Measurements from ENCODE around the gene PRELID3B. TPM values are rescaled to one million over a fixed set of nuclear protein-coding genes. Genes with fewer than 3 reads are reported as not detected.
"Not testable (repeated sequence)": the region's sequence is repeated elsewhere in the genome, so short reads cannot be mapped to it uniquely, and the experiment has no call there.

Gene PRELID3B
- total and polyA plus RNA-seq, 4 donors: 19.9 to 61.1 (median 41.2) TPM

GRCh38 chr20:59042796-59043631, 428 bp upstream of the PRELID3B start:
- Histone ChIP-seq H3K4me3 (peak overlapping the region; percentile 85), H3K36me3 (ENCODE audit: control insufficient read depth in 4 of 4, insufficient read depth in 4 of 4, low read length in 4 of 4) (peaks cover 0 to 3% (median under 1%) of the 10 kb centered on the region in 4 donors), H3K9ac (ENCODE audit: insufficient read depth in 1 of 2, low read length in 2 of 2) (peak overlapping the region in 1 of 2 donors; percentile 50), H3K27me3 (ENCODE audit: control insufficient read depth in 3 of 3, insufficient read depth in 3 of 3, low read length in 2 of 3) (peaks cover 0 to under 1% (median 0%) of the 10 kb centered on the region in 3 donors), H3K27ac (ENCODE audit: low read depth in 1 of 2, low read length in 1 of 2) (peak overlapping the region in 1 of 2 donors; percentile 88), H3K9me3 (ENCODE audit: control insufficient read depth in 4 of 4, insufficient read depth in 3 of 4, low read length in 3 of 4) (no peaks in the 10 kb centered on the region), H3K4me1 (ENCODE audit: control insufficient read depth in 5 of 5, insufficient read depth in 5 of 5, low read length in 5 of 5) (peaks cover 0 to 14% (median 11%) of the 10 kb centered on the region in 5 donors)
- 15 to 17% methylated on average over 55 to 66 of the region's 66 CpGs for WGBS, 2 donors
- TF ChIP-seq CTCF (IDR thresholded peaks at IDR 0.05; ENCODE audit: control extremely low read depth, extremely low read depth): no peak
- peak; percentile 93 to 95 (median 93) for DNase-seq
- ATAC-seq (ENCODE audit: insufficient read depth, low FRiP score): peak; percentile 98

- not testable (repeated sequence) for H3K4me3 ChIP-seq; H3K9me3 ChIP-seq (ENCODE audit: control insufficient read depth in 4 of 4, insufficient read depth in 3 of 4, low read length in 3 of 4); ATAC-seq (ENCODE audit: insufficient read depth, low FRiP score); H3K36me3 ChIP-seq (ENCODE audit: control insufficient read depth in 4 of 4, insufficient read depth in 4 of 4, low read length in 4 of 4); H3K27ac ChIP-seq (ENCODE audit: low read depth in 1 of 2, low read length in 1 of 2); H3K9ac ChIP-seq (ENCODE audit: insufficient read depth in 1 of 2, low read length in 2 of 2); DNase-seq; H3K27me3 ChIP-seq (ENCODE audit: control insufficient read depth in 3 of 3, insufficient read depth in 3 of 3, low read length in 2 of 3)
- H3K4me1 ChIP-seq (ENCODE audit: control insufficient read depth in 5 of 5, insufficient read depth in 5 of 5, low read length in 5 of 5): peaks cover 0 to 14% (median 11%) of the 10 kb centered on the region in 5 donors
- WGBS, 2 donors: 93 to 98% methylated on average over 16 of the region's 16 CpGs
These were observed 1.1 kb downstream of the PRELID3B start for GRCh38 chr20:59041487-59041886.

- DNase-seq (no peak), ATAC-seq (ENCODE audit: insufficient read depth, low FRiP score) (no peak)
- H3K27ac ChIP-seq (ENCODE audit: low read depth in 1 of 2, low read length in 1 of 2): no peak overlapping the region
- H3K36me3 ChIP-seq (ENCODE audit: control insufficient read depth in 4 of 4, insufficient read depth in 4 of 4, low read length in 4 of 4): peaks cover 10 to 15% (median 11%) of the 10 kb centered on the region in 4 donors
- peaks cover 0 to 14% (median 11%) of the 10 kb centered on the region in 5 donors for H3K4me1 ChIP-seq (ENCODE audit: control insufficient read depth in 5 of 5, insufficient read depth in 5 of 5, low read length in 5 of 5)
- no peak for TF ChIP-seq CTCF (IDR thresholded peaks at IDR 0.05; ENCODE audit: control extremely low read depth, extremely low read depth)
- H3K4me3 ChIP-seq: no peak overlapping the region
- H3K27me3 ChIP-seq (ENCODE audit: control insufficient read depth in 3 of 3, insufficient read depth in 3 of 3, low read length in 2 of 3): no peaks in the 10 kb centered on the region
- no peak overlapping the region for H3K9ac ChIP-seq (ENCODE audit: insufficient read depth in 1 of 2, low read length in 2 of 2)
- H3K9me3 ChIP-seq (ENCODE audit: control insufficient read depth in 4 of 4, insufficient read depth in 3 of 4, low read length in 3 of 4): no peaks in the 10 kb centered on the region
- 86 to 94% methylated on average over 5 of the region's 5 CpGs for WGBS, 2 donors
These were observed 1.9 kb downstream of the PRELID3B start for GRCh38 chr20:59040667-59041066.

- 72 to 85% methylated on average over 1 of the region's 1 CpG for WGBS, 2 donors
- Histone ChIP-seq H3K4me3 (no peak overlapping the region), H3K27me3 (ENCODE audit: control insufficient read depth in 3 of 3, insufficient read depth in 3 of 3, low read length in 2 of 3) (no peaks in the 10 kb centered on the region), H3K9ac (ENCODE audit: insufficient read depth in 1 of 2, low read length in 2 of 2) (no peak overlapping the region), H3K4me1 (ENCODE audit: control insufficient read depth in 5 of 5, insufficient read depth in 5 of 5, low read length in 5 of 5) (peaks cover 0 to 14% (median 11%) of the 10 kb centered on the region in 5 donors), H3K36me3 (ENCODE audit: control insufficient read depth in 4 of 4, insufficient read depth in 4 of 4, low read length in 4 of 4) (peaks cover 14 to 22% (median 15%) of the 10 kb centered on the region in 4 donors), H3K9me3 (ENCODE audit: control insufficient read depth in 4 of 4, insufficient read depth in 3 of 4, low read length in 3 of 4) (no peaks in the 10 kb centered on the region), H3K27ac (ENCODE audit: low read depth in 1 of 2, low read length in 1 of 2) (no peak overlapping the region)
- DNase-seq (no peak), ATAC-seq (ENCODE audit: insufficient read depth, low FRiP score) (no peak)
- no peak for TF ChIP-seq CTCF (IDR thresholded peaks at IDR 0.05; ENCODE audit: control extremely low read depth, extremely low read depth)
These were observed 3.4 kb downstream of the PRELID3B start for GRCh38 chr20:59039233-59039632.
